Left ventricle myocardium inferior (tissue), 1 donor: Measurements from ENCODE around the gene ECEL1. TPM values are rescaled to one million over a fixed set of nuclear protein-coding genes. Genes with fewer than 3 reads are reported as not detected.

Experiments used
- DNase-seq: peaks from one replicate; pipeline ENCODE4 v3.0.0-alpha.2; 2020
- H3K27ac ChIP-seq: fragments of 200-600 bp; replicated peaks from 2 replicates; pipeline ENCODE4 v1.8.0; 2021
- H3K27me3 ChIP-seq: fragments of 200-600 bp; 2 replicates; pipeline ENCODE4 v1.8.0; 2021; ENCODE audit warnings: low read depth
- H3K36me3 ChIP-seq: fragments of 200-600 bp; 2 replicates; pipeline ENCODE4 v1.8.0; 2021
- H3K4me1 ChIP-seq: fragments of 200-600 bp; 2 replicates; pipeline ENCODE4 v1.8.0; 2021
- H3K4me3 ChIP-seq: fragments of 200-600 bp; 2 replicates; pipeline ENCODE4 v1.8.0; 2021; ENCODE audit warnings: mild to moderate bottlenecking, moderate library complexity
- H3K9me3 ChIP-seq: fragments of 200-600 bp; replicated peaks from 2 replicates; pipeline ENCODE4 v1.8.0; 2021
- CTCF ChIP-seq: fragments of 200-600 bp; IDR thresholded peaks from 2 replicates; pipeline ENCODE4 v1.8.0; 2021; ENCODE audit warnings: antibody characterized with exemption, mild to moderate bottlenecking, borderline replicate concordance
- intact Hi-C: fragments of 100-400 bp; cut with micrococcal nuclease; formaldehyde crosslinking; loops from one replicate; pipeline ENCODE4 v1.11.0; 2022
- long read RNA-seq: library from polyadenylated mRNA; unstranded; transcript quantifications from one replicate; pipeline ENCODE4 v2.0.0, GENCODE V29; 2021
- total RNA-seq: library from RNA; stranded (reverse); fragmentation: NEBNext Ultra II Directional; extraction: Animal tissue kit (Norgen Biotek cat#: 25700); gene quantifications from one replicate; pipeline ENCODE4 v1.2.1, GENCODE V29; 2021
- donor health status: DM: no; HTN: yes; CAD: no; lungs with severe emphysema.

The ECEL1 gene, protein sequence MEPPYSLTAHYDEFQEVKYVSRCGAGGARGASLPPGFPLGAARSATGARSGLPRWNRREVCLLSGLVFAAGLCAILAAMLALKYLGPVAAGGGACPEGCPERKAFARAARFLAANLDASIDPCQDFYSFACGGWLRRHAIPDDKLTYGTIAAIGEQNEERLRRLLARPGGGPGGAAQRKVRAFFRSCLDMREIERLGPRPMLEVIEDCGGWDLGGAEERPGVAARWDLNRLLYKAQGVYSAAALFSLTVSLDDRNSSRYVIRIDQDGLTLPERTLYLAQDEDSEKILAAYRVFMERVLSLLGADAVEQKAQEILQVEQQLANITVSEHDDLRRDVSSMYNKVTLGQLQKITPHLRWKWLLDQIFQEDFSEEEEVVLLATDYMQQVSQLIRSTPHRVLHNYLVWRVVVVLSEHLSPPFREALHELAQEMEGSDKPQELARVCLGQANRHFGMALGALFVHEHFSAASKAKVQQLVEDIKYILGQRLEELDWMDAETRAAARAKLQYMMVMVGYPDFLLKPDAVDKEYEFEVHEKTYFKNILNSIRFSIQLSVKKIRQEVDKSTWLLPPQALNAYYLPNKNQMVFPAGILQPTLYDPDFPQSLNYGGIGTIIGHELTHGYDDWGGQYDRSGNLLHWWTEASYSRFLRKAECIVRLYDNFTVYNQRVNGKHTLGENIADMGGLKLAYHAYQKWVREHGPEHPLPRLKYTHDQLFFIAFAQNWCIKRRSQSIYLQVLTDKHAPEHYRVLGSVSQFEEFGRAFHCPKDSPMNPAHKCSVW
- total RNA-seq = not detected
- long read RNA-seq = 0 reads

- Histone ChIP-seq H3K27me3 (peaks cover 90% of the 10 kb centered on the region), H3K27ac (no peak within 1 kb of the TSS), H3K9me3 (no peaks in the 10 kb centered on the region), H3K4me1 (peaks cover 19% of the 10 kb centered on the region), H3K36me3 (no peaks in the 10 kb centered on the region), H3K4me3 (peak within 1 kb of the TSS; percentile 43)
- peak; percentile 6 for DNase-seq
- intact Hi-C loops = no loop called here
- no peak for TF ChIP-seq CTCF
Observed at GRCh38 chr2:232487385-232488096, at the start of gene ECEL1. Gene ECEL1, minus strand, starts transcription at chr2:232487834. Its CDS starts 1,181 bp downstream, at chr2:232486653.

GRCh38 chr2:232537079-232537478, 49.4 kb upstream of the ECEL1 start:
- Histone ChIP-seq H3K4me1 (peaks cover 9% of the 10 kb centered on the region), H3K36me3 (no peaks in the 10 kb centered on the region), H3K27ac (peak overlapping the region; percentile 63), H3K27me3 (peaks cover 34% of the 10 kb centered on the region), H3K9me3 (peaks cover 10% of the 10 kb centered on the region), H3K4me3 (no peak overlapping the region)
- peak; percentile 10 for DNase-seq
- no peak for TF ChIP-seq CTCF
- intact Hi-C loops = no loop called here

DNA sequence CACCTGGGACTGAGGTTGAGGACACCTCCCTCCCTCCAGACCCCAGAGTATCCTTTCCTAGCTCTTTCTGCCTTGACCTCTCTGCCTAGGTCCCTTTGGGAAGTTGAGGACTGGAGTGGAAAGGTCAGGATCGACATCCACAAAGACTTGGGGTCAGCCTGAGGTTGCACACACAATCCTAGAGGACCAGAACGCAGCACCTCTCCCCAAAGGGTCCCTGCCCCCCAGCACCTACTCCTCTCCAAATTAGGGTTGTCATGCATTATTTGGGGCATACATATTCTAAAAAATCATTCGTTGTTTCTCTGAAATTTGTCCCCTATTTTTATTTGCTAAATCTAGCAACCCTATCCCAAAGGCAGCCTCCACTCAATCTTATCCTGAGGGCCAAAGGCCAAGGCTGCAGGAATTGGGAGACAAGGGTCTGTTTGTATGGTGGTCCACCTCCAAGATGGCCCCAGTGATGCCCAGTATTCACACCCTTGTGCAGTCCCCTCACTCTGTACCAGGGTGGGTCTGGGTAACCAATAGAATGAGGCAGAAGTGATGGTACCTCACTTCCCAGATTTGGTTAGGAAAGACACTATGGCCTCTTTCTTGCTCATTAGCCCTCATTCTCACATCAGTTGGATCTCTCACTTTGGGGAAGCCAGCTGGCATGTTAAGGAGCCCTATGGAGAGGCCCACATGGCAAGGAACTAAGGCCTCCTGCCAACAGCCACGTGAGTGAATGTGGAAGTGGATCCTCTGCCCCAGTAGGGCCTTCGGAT, 48.3 kb upstream of the ECEL1 start:
- intact Hi-C loops = no loop called here
- H3K27ac ChIP-seq = no peak overlapping the region
- no peak overlapping the region for H3K4me3 ChIP-seq
- DNase-seq = no peak
- peaks cover 41% of the 10 kb centered on the region for H3K27me3 ChIP-seq
- H3K4me1 ChIP-seq = peaks cover 9% of the 10 kb centered on the region
- no peak for TF ChIP-seq CTCF
- peaks cover 10% of the 10 kb centered on the region for H3K9me3 ChIP-seq
- no peaks in the 10 kb centered on the region for H3K36me3 ChIP-seq

DNA sequence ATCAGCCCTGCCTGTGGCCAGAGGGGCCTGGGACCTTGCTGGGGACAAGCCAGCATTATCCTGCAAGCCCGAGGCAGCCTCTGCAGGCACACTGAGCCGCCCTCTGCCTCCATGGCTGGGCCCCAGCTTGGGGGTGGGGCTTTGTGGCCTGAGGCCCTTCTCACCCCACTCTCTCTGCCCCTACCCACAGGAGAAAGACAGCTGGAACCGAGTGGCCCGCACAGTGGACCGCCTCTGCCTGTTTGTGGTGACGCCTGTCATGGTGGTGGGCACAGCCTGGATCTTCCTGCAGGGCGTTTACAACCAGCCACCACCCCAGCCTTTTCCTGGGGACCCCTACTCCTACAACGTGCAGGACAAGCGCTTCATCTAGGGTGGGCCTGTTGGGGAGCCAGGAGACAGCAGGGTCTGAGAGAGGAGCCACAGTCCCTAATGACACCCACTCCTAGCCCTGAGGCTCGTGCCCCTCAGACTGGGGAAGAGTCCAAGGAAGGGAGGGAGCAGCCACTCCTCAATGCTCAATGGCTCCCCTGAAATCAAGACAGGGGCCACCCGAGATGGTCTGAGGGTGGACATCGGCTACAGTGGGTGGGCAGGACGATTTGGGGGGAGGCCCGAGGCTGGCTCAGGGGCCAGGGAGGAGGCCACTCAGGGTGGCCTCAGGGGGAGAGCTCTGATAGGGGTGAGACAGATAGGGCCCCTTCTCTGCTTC, 47.5 kb upstream of the ECEL1 start:
- Histone ChIP-seq H3K4me1 (peaks cover 9% of the 10 kb centered on the region), H3K36me3 (no peaks in the 10 kb centered on the region), H3K4me3 (no peak overlapping the region), H3K27ac (no peak overlapping the region), H3K27me3 (peaks cover 37% of the 10 kb centered on the region), H3K9me3 (peaks cover 10% of the 10 kb centered on the region)
- intact Hi-C loops = no loop called here
- DNase-seq = peak; percentile 11
- TF ChIP-seq CTCF = no peak
